ENCODE data around the gene MAOA. TPM values are rescaled to one million over a fixed set of nuclear protein-coding genes. Genes with fewer than 3 reads are reported as not detected.
"Not testable (repeated sequence)": the region's sequence is repeated elsewhere in the genome, so short reads cannot be mapped to it uniquely, and the experiment has no call there.

MAOA gene
- total RNA-seq, 4 donors from 2014 or later = 287 to 362 (median 316) TPM

- Histone ChIP-seq H3K4me3 (replicated peaks in 1 of 3) (no peak overlapping the region), H3K27ac (no peak overlapping the region), H3K27me3 (no peaks in the 10 kb centered on the region), H3K9me3 (no peaks in the 10 kb centered on the region), H3K4me1 (no peaks in the 10 kb centered on the region), H3K36me3 (peaks cover 0 to 6% of the 10 kb centered on the region in 2 donors)
- no peak for TF ChIP-seq CTCF (IDR thresholded peaks at IDR 0.05)
- no peak for TF ChIP-seq POLR2A (IDR thresholded peaks at IDR 0.05)
- intact Hi-C loops (cut with DNase I) = no loop called here
- no peak for DNase-seq
- 88 to 89% methylated on average over 3 of the region's 3 CpGs for WGBS, 2 donors
These were observed 64.0 kb downstream of the MAOA start for GRCh38 chrX:43720082-43720481.

GRCh38 chrX:43720961-43721360 is 64.9 kb downstream of the MAOA start:
- DNase-seq = no peak
- no peaks in the 10 kb centered on the region for H3K27me3 ChIP-seq
- H3K4me1 ChIP-seq = no peaks in the 10 kb centered on the region
- TF ChIP-seq CTCF (IDR thresholded peaks at IDR 0.05) (no peak), POLR2A (IDR thresholded peaks at IDR 0.05) (no peak)
- H3K4me3 ChIP-seq (replicated peaks in 1 of 3) = no peak overlapping the region
- intact Hi-C loops (cut with DNase I) = no loop called here
- WGBS, 2 donors = 87 to 95% methylated on average over 1 of the region's 1 CpG
- no peak overlapping the region for H3K27ac ChIP-seq
- peaks cover 0 to 6% of the 10 kb centered on the region in 2 donors for H3K36me3 ChIP-seq
- H3K9me3 ChIP-seq = no peaks in the 10 kb centered on the region

DNA sequence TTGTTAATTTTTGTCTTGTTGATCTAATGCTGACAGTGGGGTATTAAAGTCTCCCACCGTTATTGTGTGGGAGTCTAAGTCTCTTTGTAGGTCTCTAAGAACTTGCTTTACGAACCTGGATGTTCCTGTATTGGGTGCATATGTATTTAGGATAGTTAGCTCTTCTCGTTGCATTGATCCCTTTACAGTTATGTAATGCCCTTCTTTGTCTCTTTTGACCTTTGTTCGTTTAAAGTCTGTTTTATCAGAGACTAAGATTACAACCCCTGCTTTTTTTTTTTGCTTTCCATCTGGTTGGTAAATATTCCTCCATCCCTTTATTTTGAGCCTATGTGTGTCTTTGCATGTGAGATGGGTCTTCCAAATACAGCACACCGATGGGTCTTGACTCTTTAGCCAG is 69.1 kb downstream of the MAOA start:
- H3K9me3 ChIP-seq; H3K27me3 ChIP-seq; intact Hi-C loops (cut with DNase I); H3K36me3 ChIP-seq; DNase-seq; H3K27ac ChIP-seq; H3K4me3 ChIP-seq (replicated peaks in 1 of 3): not testable (repeated sequence)
- H3K4me1 ChIP-seq = peaks cover 7 to 16% of the 10 kb centered on the region in 2 donors
- WGBS, 2 donors = 93 to 94% methylated on average over 5 of the region's 5 CpGs

GRCh38 chrX:43727254-43727653 is 71.2 kb downstream of the MAOA start:
- peak overlapping the region; percentile 47 to 58 (median 56) for H3K27ac ChIP-seq
- H3K4me3 ChIP-seq (replicated peaks in 1 of 3); H3K36me3 ChIP-seq; H3K9me3 ChIP-seq; intact Hi-C loops (cut with DNase I); H3K27me3 ChIP-seq; DNase-seq: not testable (repeated sequence)
- peaks cover 12 to 21% of the 10 kb centered on the region in 2 donors for H3K4me1 ChIP-seq
- WGBS, 2 donors = 30 to 60% methylated on average over 2 of the region's 6 CpGs

DNA sequence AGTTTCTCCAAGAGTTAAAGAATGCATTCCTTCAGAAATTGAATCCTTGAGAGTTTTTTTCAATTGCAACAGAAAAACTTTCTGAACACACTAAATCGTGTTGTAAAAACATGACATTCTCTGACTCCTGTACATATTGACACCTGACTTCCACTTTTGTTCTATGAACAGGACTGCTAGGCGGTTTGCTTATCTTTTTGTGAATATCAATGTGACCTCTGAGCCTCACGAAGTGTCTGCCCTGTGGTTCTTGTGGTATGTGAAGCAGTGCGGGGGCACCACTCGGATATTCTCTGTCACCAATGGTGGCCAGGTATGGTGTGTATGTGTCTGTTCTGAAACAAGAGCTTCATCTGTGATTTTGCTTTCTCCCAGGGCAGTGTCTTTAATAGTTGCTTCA is 71.9 kb downstream of the MAOA start:
- Histone ChIP-seq H3K4me3 (replicated peaks in 1 of 3) (no peak overlapping the region), H3K36me3 (peaks cover 6 to 7% of the 10 kb centered on the region in 2 donors), H3K27me3 (no peaks in the 10 kb centered on the region), H3K27ac (peak overlapping the region; percentile 35 to 83 (median 47)), H3K4me1 (peaks cover 12 to 21% of the 10 kb centered on the region in 2 donors), H3K9me3 (no peaks in the 10 kb centered on the region)
- intact Hi-C loops (cut with DNase I) = no loop called here
- TF ChIP-seq CTCF (IDR thresholded peaks at IDR 0.05) = no peak
- no peak for TF ChIP-seq POLR2A (IDR thresholded peaks at IDR 0.05)
- WGBS, 2 donors = 23 to 37% methylated on average over 5 of the region's 5 CpGs
- DNase-seq = no peak

- intact Hi-C loops (cut with DNase I) = no loop called here
- Histone ChIP-seq H3K36me3 (peaks cover 6 to 7% of the 10 kb centered on the region in 2 donors), H3K4me3 (replicated peaks in 1 of 3) (no peak overlapping the region), H3K27ac (peak overlapping the region in 2 of 3 donors; percentile 26 to 35), H3K4me1 (peaks cover 12 to 21% of the 10 kb centered on the region in 2 donors), H3K9me3 (no peaks in the 10 kb centered on the region), H3K27me3 (no peaks in the 10 kb centered on the region)
- 93 to 100% methylated on average over 1 of the region's 1 CpG for WGBS, 2 donors
- TF ChIP-seq POLR2A (IDR thresholded peaks at IDR 0.05) (no peak), CTCF (IDR thresholded peaks at IDR 0.05) (no peak)
- DNase-seq = no peak
These were observed 72.9 kb downstream of the MAOA start for GRCh38 chrX:43728966-43729365.
